Vagina (tissue), 2 donors: ENCODE measurements around the gene PTGR2.

Experiments
- POLR2A ChIP-seq, 2 donors: fragments of 450-650 bp; IDR thresholded peaks; one replicate each; pipeline ENCODE4 v1.6.1; 2017; ENCODE audit warnings: antibody characterized with exemption in 2 of 2, mild to moderate bottlenecking in 2 of 2, moderate library complexity in 2 of 2
- POLR2AphosphoS5 ChIP-seq, 2 donors: sonication (generic); formaldehyde crosslinking; IDR thresholded peaks; one replicate each; pipeline ENCODE4 v1.9.0; 2017; ENCODE audit warnings: antibody characterized with exemption in 2 of 2, mild to moderate bottlenecking in 2 of 2, low read depth in 1 of 2; ENCODE audit not compliant: insufficient read depth in 1 of 2
- TF ChIP-seq, protein P1 (sequence below), 3 experiments: fragments of 450-650 bp in 2 of 3; fragments of 200-600 bp in 1 of 3; sonication (generic) in 1 of 3; IDR thresholded peaks; one replicate each; pipeline ENCODE4 v1.5.1; 2017 to 2019; ENCODE audit warnings: antibody characterized with exemption in 3 of 3, mild to moderate bottlenecking in 2 of 3, moderate library complexity in 2 of 3

DNA sequence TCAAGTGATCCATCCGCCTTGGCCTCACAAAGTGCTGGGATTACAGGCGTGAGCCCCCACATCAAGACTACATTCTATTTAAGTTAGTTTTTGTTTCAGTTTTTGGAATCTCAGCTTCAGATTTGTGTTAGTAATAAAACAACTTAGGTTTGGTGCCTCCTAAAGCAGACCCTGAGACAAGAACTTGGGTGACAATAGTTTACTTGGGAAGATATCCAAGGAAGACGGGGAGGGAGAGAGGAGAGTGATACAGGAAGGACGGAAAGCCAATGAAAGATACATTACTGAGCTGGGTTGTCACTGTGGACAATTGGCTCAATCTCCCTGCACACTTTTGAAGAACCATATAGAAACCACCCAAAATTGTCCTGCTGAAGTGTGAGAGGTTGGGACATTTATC lies 22.6 kb upstream of the PTGR2 start:
- TF ChIP-seq, protein P1, sequence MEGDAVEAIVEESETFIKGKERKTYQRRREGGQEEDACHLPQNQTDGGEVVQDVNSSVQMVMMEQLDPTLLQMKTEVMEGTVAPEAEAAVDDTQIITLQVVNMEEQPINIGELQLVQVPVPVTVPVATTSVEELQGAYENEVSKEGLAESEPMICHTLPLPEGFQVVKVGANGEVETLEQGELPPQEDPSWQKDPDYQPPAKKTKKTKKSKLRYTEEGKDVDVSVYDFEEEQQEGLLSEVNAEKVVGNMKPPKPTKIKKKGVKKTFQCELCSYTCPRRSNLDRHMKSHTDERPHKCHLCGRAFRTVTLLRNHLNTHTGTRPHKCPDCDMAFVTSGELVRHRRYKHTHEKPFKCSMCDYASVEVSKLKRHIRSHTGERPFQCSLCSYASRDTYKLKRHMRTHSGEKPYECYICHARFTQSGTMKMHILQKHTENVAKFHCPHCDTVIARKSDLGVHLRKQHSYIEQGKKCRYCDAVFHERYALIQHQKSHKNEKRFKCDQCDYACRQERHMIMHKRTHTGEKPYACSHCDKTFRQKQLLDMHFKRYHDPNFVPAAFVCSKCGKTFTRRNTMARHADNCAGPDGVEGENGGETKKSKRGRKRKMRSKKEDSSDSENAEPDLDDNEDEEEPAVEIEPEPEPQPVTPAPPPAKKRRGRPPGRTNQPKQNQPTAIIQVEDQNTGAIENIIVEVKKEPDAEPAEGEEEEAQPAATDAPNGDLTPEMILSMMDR (IDR thresholded peaks at IDR 0.05) = no peak
- TF ChIP-seq POLR2A (IDR thresholded peaks at IDR 0.05) (no peak), POLR2AphosphoS5 (IDR thresholded peaks at IDR 0.05; ENCODE audit: insufficient read depth in 1 of 2, low read depth in 1 of 2) (no peak)
